SJCRH30 (cell line): ENCODE data around the gene GSTT2. TPM values are rescaled to one million over a fixed set of nuclear protein-coding genes. Genes with fewer than 3 reads are reported as not detected.
"Not testable (repeated sequence)": the region's sequence is repeated elsewhere in the genome, so short reads cannot be mapped to it uniquely, and the experiment has no call there.

Source experiments
- DNase-seq, 2 experiments: peaks; one replicate each; pipeline ENCODE4 v3.0.0-alpha.2; 2015 to 2020
- H3K27ac ChIP-seq: fragments of 250-450 bp; sonication (Bioruptor Pico); 2 replicates; pipeline ENCODE4 v1.5.1; 2020; ENCODE audit warnings: mild to moderate bottlenecking, moderate library complexity
- H3K27me3 ChIP-seq: fragments of 250-450 bp; sonication (Bioruptor Pico); 2 replicates; pipeline ENCODE4 v1.5.1; 2020; ENCODE audit warnings: mild to moderate bottlenecking, moderate library complexity
- H3K36me3 ChIP-seq: fragments of 250-450 bp; sonication (Bioruptor Pico); 2 replicates; pipeline ENCODE4 v1.5.1; 2020; ENCODE audit warnings: mild to moderate bottlenecking, moderate library complexity
- H3K4me1 ChIP-seq: fragments of 250-450 bp; sonication (Bioruptor Pico); 2 replicates; pipeline ENCODE4 v1.5.1; 2020; ENCODE audit warnings: mild to moderate bottlenecking, moderate library complexity
- H3K4me3 ChIP-seq: fragments of 250-450 bp; sonication (Bioruptor Pico); 2 replicates; pipeline ENCODE4 v1.5.1; 2020; ENCODE audit warnings: mild to moderate bottlenecking, moderate library complexity
- H3K9me3 ChIP-seq: fragments of 250-450 bp; sonication (Bioruptor Pico); replicated peaks from 2 replicates; pipeline ENCODE4 v1.5.1; 2020; ENCODE audit warnings: mild to moderate bottlenecking, moderate library complexity
- total RNA-seq: library from RNA; depleted of rRNA; stranded (reverse); fragments of >200 nt; shearing (Covaris generic); gene quantifications from 2 replicates; pipeline ENCODE4 v1.2.3, GENCODE V29; 2014

GSTT2 gene
- total RNA-seq, 1 experiment from 2014 or later, result 0.75 TPM

GRCh38 chr22:23993581-23994177 lies 13.7 kb downstream of the GSTT2 start:
- DNase-seq, result peak; percentile 30 to 39
- H3K36me3 ChIP-seq, H3K4me1 ChIP-seq, H3K27ac ChIP-seq, H3K27me3 ChIP-seq, H3K9me3 ChIP-seq, H3K4me3 ChIP-seq: not testable (repeated sequence)

- Histone ChIP-seq H3K27ac (no peak overlapping the region), H3K4me1 (no peaks in the 10 kb centered on the region), H3K27me3 (no peaks in the 10 kb centered on the region), H3K4me3 (no peak overlapping the region), H3K36me3 (no peaks in the 10 kb centered on the region), H3K9me3 (no peaks in the 10 kb centered on the region)
- no peak for DNase-seq
These were observed 17.2 kb downstream of the GSTT2 start for GRCh38 chr22:23997092-23997491.

- H3K9me3 ChIP-seq, H3K4me3 ChIP-seq, DNase-seq, H3K4me1 ChIP-seq, H3K27me3 ChIP-seq, H3K27ac ChIP-seq, H3K36me3 ChIP-seq: not testable (repeated sequence)
These were observed 19.8 kb downstream of the GSTT2 start for GRCh38 chr22:23999779-24000178.

GRCh38 chr22:24001314-24001713 lies 21.4 kb downstream of the GSTT2 start:
- Histone ChIP-seq H3K9me3 (no peaks in the 10 kb centered on the region), H3K36me3 (no peaks in the 10 kb centered on the region), H3K4me3 (no peak overlapping the region), H3K4me1 (no peaks in the 10 kb centered on the region), H3K27me3 (no peaks in the 10 kb centered on the region), H3K27ac (no peak overlapping the region)
- DNase-seq, result no peak

GRCh38 chr22:24002272-24002671 lies 22.3 kb downstream of the GSTT2 start:
- no peaks in the 10 kb centered on the region for H3K36me3 ChIP-seq
- DNase-seq, result no peak
- H3K4me1 ChIP-seq, result no peaks in the 10 kb centered on the region
- H3K27me3 ChIP-seq, result no peaks in the 10 kb centered on the region
- no peak overlapping the region for H3K27ac ChIP-seq
- H3K9me3 ChIP-seq, result no peaks in the 10 kb centered on the region
- H3K4me3 ChIP-seq, result no peak overlapping the region

GRCh38 chr22:24002851-24003250 lies 22.9 kb downstream of the GSTT2 start:
- Histone ChIP-seq H3K4me3 (no peak overlapping the region), H3K27me3 (no peaks in the 10 kb centered on the region), H3K9me3 (no peaks in the 10 kb centered on the region), H3K4me1 (no peaks in the 10 kb centered on the region), H3K36me3 (no peaks in the 10 kb centered on the region), H3K27ac (no peak overlapping the region)
- no peak for DNase-seq

- no peaks in the 10 kb centered on the region for H3K4me1 ChIP-seq
- H3K27ac ChIP-seq, result no peak overlapping the region
- no peaks in the 10 kb centered on the region for H3K36me3 ChIP-seq
- no peaks in the 10 kb centered on the region for H3K9me3 ChIP-seq
- no peak for DNase-seq
- H3K4me3 ChIP-seq, result no peak overlapping the region
- H3K27me3 ChIP-seq, result no peaks in the 10 kb centered on the region
These were observed 24.0 kb downstream of the GSTT2 start for GRCh38 chr22:24003887-24004286.

- no peaks in the 10 kb centered on the region for H3K4me1 ChIP-seq
- no peak for DNase-seq
- H3K9me3 ChIP-seq, result no peaks in the 10 kb centered on the region
- H3K4me3 ChIP-seq, result no peak within 1 kb of the TSS
- H3K36me3 ChIP-seq, result no peaks in the 10 kb centered on the region
- H3K27ac ChIP-seq, result no peak within 1 kb of the TSS
- H3K27me3 ChIP-seq, result no peaks in the 10 kb centered on the region
These were observed 25.3 kb downstream of the GSTT2 start, which contains the start of gene GSTT4 for GRCh38 chr22:24005201-24005600. GSTT4 (minus strand) TSS chr22:24005453; CDS start chr22:24005356, 97 bp downstream.

GRCh38 chr22:24006207-24006913 lies 26.4 kb downstream of the GSTT2 start:
- no peak for DNase-seq
- no peaks in the 10 kb centered on the region for H3K9me3 ChIP-seq
- H3K4me3 ChIP-seq, result no peak overlapping the region
- H3K4me1 ChIP-seq, result no peaks in the 10 kb centered on the region
- H3K27ac ChIP-seq, result no peak overlapping the region
- no peaks in the 10 kb centered on the region for H3K36me3 ChIP-seq
- no peaks in the 10 kb centered on the region for H3K27me3 ChIP-seq

GRCh38 chr22:24006914-24007214 lies 26.9 kb downstream of the GSTT2 start:
- H3K27me3 ChIP-seq, result no peaks in the 10 kb centered on the region
- no peak overlapping the region for H3K27ac ChIP-seq
- no peaks in the 10 kb centered on the region for H3K36me3 ChIP-seq
- H3K9me3 ChIP-seq, result no peaks in the 10 kb centered on the region
- H3K4me3 ChIP-seq, result no peak overlapping the region
- no peaks in the 10 kb centered on the region for H3K4me1 ChIP-seq
- DNase-seq, result no peak

- no peak overlapping the region for H3K4me3 ChIP-seq
- no peak for DNase-seq
- no peaks in the 10 kb centered on the region for H3K27me3 ChIP-seq
- H3K36me3 ChIP-seq, result no peaks in the 10 kb centered on the region
- H3K4me1 ChIP-seq, result 0 out of 2 replicates have a peak, but pooled peaks cover 2% of the 10 kb centered on the region
- H3K9me3 ChIP-seq, result no peaks in the 10 kb centered on the region
- no peak overlapping the region for H3K27ac ChIP-seq
These were observed 27.5 kb downstream of the GSTT2 start for GRCh38 chr22:24007253-24008021.

GRCh38 chr22:24008022-24008283 lies 28.0 kb downstream of the GSTT2 start:
- no peak overlapping the region for H3K27ac ChIP-seq
- no peaks in the 10 kb centered on the region for H3K9me3 ChIP-seq
- 0 out of 2 replicates have a peak, but pooled peaks cover 2% of the 10 kb centered on the region for H3K4me1 ChIP-seq
- no peaks in the 10 kb centered on the region for H3K27me3 ChIP-seq
- no peak overlapping the region for H3K4me3 ChIP-seq
- no peaks in the 10 kb centered on the region for H3K36me3 ChIP-seq
- DNase-seq, result no peak

- H3K36me3 ChIP-seq, result no peaks in the 10 kb centered on the region
- H3K27ac ChIP-seq, result no peak overlapping the region
- no peaks in the 10 kb centered on the region for H3K27me3 ChIP-seq
- H3K4me3 ChIP-seq, result no peak overlapping the region
- no peak for DNase-seq
- no peaks in the 10 kb centered on the region for H3K9me3 ChIP-seq
- 0 out of 2 replicates have a peak, but pooled peaks cover 2% of the 10 kb centered on the region for H3K4me1 ChIP-seq
These were observed 28.7 kb downstream of the GSTT2 start for GRCh38 chr22:24008381-24009226.

- Histone ChIP-seq H3K9me3 (no peaks in the 10 kb centered on the region), H3K27ac (no peak overlapping the region), H3K4me3 (no peak overlapping the region), H3K36me3 (no peaks in the 10 kb centered on the region), H3K4me1 (0 out of 2 replicates have a peak, but pooled peaks cover 2% of the 10 kb centered on the region), H3K27me3 (no peaks in the 10 kb centered on the region)
- no peak for DNase-seq
These were observed 29.5 kb downstream of the GSTT2 start for GRCh38 chr22:24009227-24010017.
